ENCODE measurements around the gene KNG1. TPM values are rescaled to one million over a fixed set of nuclear protein-coding genes. Genes with fewer than 3 reads are reported as not detected.

Gene KNG1
- total and polyA plus RNA-seq, 4 experiments from 2014 or later = not detected

- no peaks in the 10 kb centered on the region for H3K36me3 ChIP-seq (ENCODE audit: insufficient read depth, low read length)
- peaks cover 12% of the 10 kb centered on the region for H3K4me1 ChIP-seq (ENCODE audit: insufficient read depth, low read length)
- Mint-ChIP-seq H3K4me3 (peak overlapping the region; percentile 88 to 99 (median 96)), H3K36me3 (no peaks in the 10 kb centered on the region), H3K4me1 (peaks cover 0 to 18% (median 13%) of the 10 kb centered on the region in 4 donors), H3K9me3 (no peaks in the 10 kb centered on the region), H3K27me3 (no peaks in the 10 kb centered on the region), H3K27ac (peak overlapping the region; percentile 81 to 95 (median 95))
- ChIA-PET POLR2A (ENCODE audit: partially characterized antibody) (interaction anchor here (0.8 to 8.5 kb wide), 15 partner anchors 11 to 835 kb away, joined by 3 to 311 read pairs (median 6); partner anchors contain the start of genes DNAJB11, EIF4A2 and TRA2B), CTCF (ENCODE audit: partially characterized antibody) (interaction anchor here (1.2 to 2.2 kb wide), 5 partner anchors 10 to 157 kb away, joined by 3 to 27 read pairs (median 7); partner anchors contain the start of genes AHSG and EIF4A2)
- intact Hi-C loops (cut with micrococcal nuclease) = loop anchor here (1.0 to 5.0 kb wide), 2 partner anchors 10 to 34 kb away; partner anchors contain the start of genes EIF4A2 and RFC4
- DNase-seq = peak; percentile 46 to 63 (median 49)
- no peaks in the 10 kb centered on the region for H3K27me3 ChIP-seq (ENCODE audit: insufficient read depth, low read length)
- peak overlapping the region; percentile 37 to 72 for H3K4me3 ChIP-seq (ENCODE audit: low read length in 2 of 2)
- H3K27ac ChIP-seq (ENCODE audit: low read depth, low read length) = peak overlapping the region; percentile 61
- no peaks in the 10 kb centered on the region for H3K9me3 ChIP-seq (ENCODE audit: control insufficient read depth in 1 of 2, low read length in 2 of 2)
These were observed 55.7 kb downstream of the KNG1 start for GRCh38 chr3:186772701-186773417.

- intact Hi-C loops (cut with micrococcal nuclease) = no loop called here
- peaks cover 12% of the 10 kb centered on the region for H3K4me1 ChIP-seq (ENCODE audit: insufficient read depth, low read length)
- POLR2A ChIA-PET (ENCODE audit: partially characterized antibody) = no interaction called here
- H3K9me3 Mint-ChIP-seq = no peaks in the 10 kb centered on the region
- no peak overlapping the region for H3K4me3 ChIP-seq (ENCODE audit: low read length in 2 of 2)
- H3K4me3 Mint-ChIP-seq = no peak overlapping the region
- H3K27me3 ChIP-seq (ENCODE audit: insufficient read depth, low read length) = no peaks in the 10 kb centered on the region
- H3K9me3 ChIP-seq (ENCODE audit: control insufficient read depth in 1 of 2, low read length in 2 of 2) = no peaks in the 10 kb centered on the region
- H3K36me3 Mint-ChIP-seq = no peaks in the 10 kb centered on the region
- H3K27ac ChIP-seq (ENCODE audit: low read depth, low read length) = no peak overlapping the region
- no peak overlapping the region for H3K27ac Mint-ChIP-seq
- DNase-seq = no peak
- H3K36me3 ChIP-seq (ENCODE audit: insufficient read depth, low read length) = no peaks in the 10 kb centered on the region
- CTCF ChIA-PET (ENCODE audit: partially characterized antibody) = no interaction called here
- H3K27me3 Mint-ChIP-seq = no peaks in the 10 kb centered on the region
- H3K4me1 Mint-ChIP-seq = peaks cover 0 to 18% (median 13%) of the 10 kb centered on the region in 4 donors
These were observed 58.8 kb downstream of the KNG1 start for GRCh38 chr3:186775999-186776398.

GRCh38 chr3:186779204-186779603, 62.0 kb downstream of the KNG1 start:
- Histone ChIP-seq H3K4me1 (ENCODE audit: insufficient read depth, low read length) (no peaks in the 10 kb centered on the region), H3K27ac (ENCODE audit: low read depth, low read length) (no peak overlapping the region), H3K27me3 (ENCODE audit: insufficient read depth, low read length) (no peaks in the 10 kb centered on the region), H3K9me3 (ENCODE audit: control insufficient read depth in 1 of 2, low read length in 2 of 2) (no peaks in the 10 kb centered on the region), H3K4me3 (ENCODE audit: low read length in 2 of 2) (no peak overlapping the region), H3K36me3 (ENCODE audit: insufficient read depth, low read length) (peaks cover 1% of the 10 kb centered on the region)
- Mint-ChIP-seq H3K4me3 (no peak overlapping the region), H3K36me3 (peaks cover 8 to 16% of the 10 kb centered on the region in 2 donors), H3K27me3 (peaks cover 0 to 1% of the 10 kb centered on the region in 2 donors), H3K9me3 (peaks cover 0 to 16% (median 0%) of the 10 kb centered on the region in 8 donors), H3K27ac (no peak overlapping the region), H3K4me1 (peaks cover 4 to 23% (median 11%) of the 10 kb centered on the region in 4 donors)
- ChIA-PET CTCF (ENCODE audit: partially characterized antibody) (no interaction called here), POLR2A (ENCODE audit: partially characterized antibody) (interaction anchor here (1.4 kb wide), 1 partner anchor 8 kb away, joined by 3 read pairs; no protein-coding TSS in a partner anchor)
- intact Hi-C loops (cut with micrococcal nuclease) = no loop called here
- DNase-seq = no peak

GRCh38 chr3:186782542-186783057, 65.4 kb downstream of the KNG1 start:
- Mint-ChIP-seq H3K27ac (peak overlapping the region; percentile 97 to 100 (median 100)), H3K4me3 (peak overlapping the region; percentile 95 to 100 (median 100)), H3K36me3 (peaks cover 40 to 50% of the 10 kb centered on the region in 2 donors), H3K4me1 (peaks cover 33 to 57% (median 40%) of the 10 kb centered on the region in 4 donors), H3K27me3 (peaks cover 0 to 1% of the 10 kb centered on the region in 2 donors), H3K9me3 (peaks cover 0 to 24% (median 0%) of the 10 kb centered on the region in 8 donors)
- Histone ChIP-seq H3K27ac (ENCODE audit: low read depth, low read length) (peak overlapping the region; percentile 98), H3K4me1 (ENCODE audit: insufficient read depth, low read length) (peaks cover 32% of the 10 kb centered on the region), H3K4me3 (ENCODE audit: low read length in 2 of 2) (peak overlapping the region; percentile 86 to 97), H3K36me3 (ENCODE audit: insufficient read depth, low read length) (peaks cover 35% of the 10 kb centered on the region), H3K27me3 (ENCODE audit: insufficient read depth, low read length) (no peaks in the 10 kb centered on the region), H3K9me3 (ENCODE audit: control insufficient read depth in 1 of 2, low read length in 2 of 2) (no peaks in the 10 kb centered on the region)
- POLR2A ChIA-PET (ENCODE audit: partially characterized antibody) = interaction anchor here (0.6 to 5.9 kb wide), 46 partner anchors 10 to 1225 kb away, joined by 3 to 311 read pairs (median 7); partner anchors contain the start of genes DNAJB11, RFC4, RPL39L and RTP4
- no peak for DNase-seq
- CTCF ChIA-PET (ENCODE audit: partially characterized antibody) = interaction anchor here (1.1 to 3.4 kb wide), 4 partner anchors 10 to 168 kb away, joined by 4 to 14 read pairs (median 14); partner anchors contain the start of gene AHSG
- intact Hi-C loops (cut with micrococcal nuclease) = loop anchor here (1.0 to 5.0 kb wide), 7 partner anchors 10 to 844 kb away; partner anchors contain the start of genes DNAJB11, RFC4 and TRA2B

GRCh38 chr3:186783058-186783730, 66.0 kb downstream of the KNG1 start, which contains the start of gene EIF4A2:
Gene EIF4A2 (plus strand): TSS chr3:186783577. CDS start chr3:186783611, 34 bp downstream.
- POLR2A ChIA-PET (ENCODE audit: partially characterized antibody) = interaction anchor here (0.6 to 5.9 kb wide), 52 partner anchors 9 to 1226 kb away, joined by 3 to 311 read pairs (median 5); partner anchors contain the start of genes DNAJB11, RFC4, RPL39L and RTP4
- Mint-ChIP-seq H3K4me3 (peak within 1 kb of the TSS; percentile 95 to 100 (median 100)), H3K36me3 (peaks cover 45 to 56% of the 10 kb centered on the region in 2 donors), H3K27ac (peak within 1 kb of the TSS; percentile 97 to 100 (median 100)), H3K4me1 (peaks cover 39 to 63% (median 46%) of the 10 kb centered on the region in 4 donors), H3K27me3 (peaks cover 0 to 1% of the 10 kb centered on the region in 2 donors), H3K9me3 (peaks cover 0 to 28% (median 0%) of the 10 kb centered on the region in 8 donors)
- peak within 1 kb of the TSS; percentile 86 to 97 for H3K4me3 ChIP-seq (ENCODE audit: low read length in 2 of 2)
- intact Hi-C loops (cut with micrococcal nuclease) = loop anchor here (1.0 to 5.0 kb wide), 7 partner anchors 11 to 844 kb away; partner anchors contain the start of genes DNAJB11, RFC4 and TRA2B
- H3K4me1 ChIP-seq (ENCODE audit: insufficient read depth, low read length) = peaks cover 38% of the 10 kb centered on the region
- CTCF ChIA-PET (ENCODE audit: partially characterized antibody) = interaction anchor here (0.8 to 3.4 kb wide), 8 partner anchors 11 to 213 kb away, joined by 3 to 14 read pairs (median 6); partner anchors contain the start of genes AHSG, DNAJB11 and RFC4
- peak within 1 kb of the TSS; percentile 98 for H3K27ac ChIP-seq (ENCODE audit: low read depth, low read length)
- H3K9me3 ChIP-seq (ENCODE audit: control insufficient read depth in 1 of 2, low read length in 2 of 2) = no peaks in the 10 kb centered on the region
- peak; percentile 91 to 93 (median 93) for DNase-seq
- no peaks in the 10 kb centered on the region for H3K27me3 ChIP-seq (ENCODE audit: insufficient read depth, low read length)
- H3K36me3 ChIP-seq (ENCODE audit: insufficient read depth, low read length) = peaks cover 41% of the 10 kb centered on the region

GRCh38 chr3:186783731-186784515, 66.8 kb downstream of the KNG1 start:
- H3K4me1 Mint-ChIP-seq = peaks cover 45 to 70% (median 54%) of the 10 kb centered on the region in 4 donors
- Histone ChIP-seq H3K27me3 (ENCODE audit: insufficient read depth, low read length) (no peaks in the 10 kb centered on the region), H3K36me3 (ENCODE audit: insufficient read depth, low read length) (peaks cover 48% of the 10 kb centered on the region), H3K9me3 (ENCODE audit: control insufficient read depth in 1 of 2, low read length in 2 of 2) (no peaks in the 10 kb centered on the region), H3K4me3 (ENCODE audit: low read length in 2 of 2) (peak overlapping the region; percentile 86 to 97), H3K4me1 (ENCODE audit: insufficient read depth, low read length) (peaks cover 45% of the 10 kb centered on the region), H3K27ac (ENCODE audit: low read depth, low read length) (peak overlapping the region; percentile 98)
- ChIA-PET CTCF (ENCODE audit: partially characterized antibody) (interaction anchor here (0.8 to 3.4 kb wide), 8 partner anchors 11 to 214 kb away, joined by 3 to 14 read pairs (median 6); partner anchors contain the start of genes AHSG, DNAJB11 and RFC4), POLR2A (ENCODE audit: partially characterized antibody) (interaction anchor here (0.6 to 5.9 kb wide), 54 partner anchors 9 to 1198 kb away, joined by 3 to 311 read pairs (median 5); partner anchors contain the start of genes DNAJB11, RFC4, RPL39L and RTP4)
- peak overlapping the region; percentile 95 to 100 (median 100) for H3K4me3 Mint-ChIP-seq
- H3K27me3 Mint-ChIP-seq = peaks cover 0 to 1% of the 10 kb centered on the region in 2 donors
- H3K9me3 Mint-ChIP-seq = peaks cover 0 to 28% (median 0%) of the 10 kb centered on the region in 8 donors
- intact Hi-C loops (cut with micrococcal nuclease) = loop anchor here (1.0 to 5.0 kb wide), 7 partner anchors 12 to 845 kb away; partner anchors contain the start of genes DNAJB11, RFC4 and TRA2B
- peaks cover 53 to 64% of the 10 kb centered on the region in 2 donors for H3K36me3 Mint-ChIP-seq
- peak overlapping the region; percentile 97 to 100 (median 100) for H3K27ac Mint-ChIP-seq
- DNase-seq = peak; percentile 84 to 87 (median 87)

Data from CD4-positive, alpha-beta memory T cell (primary cell).